Endometrium (tissue), 2 donors: Measurements from ENCODE around the gene LYPD6B.

Experiments used
- FAIRE-seq: peaks from 2 replicates; lab custom pipeline; 2012; peaks lifted over from hg19 to GRCh38; lab: Jason Lieb, UNC
- donor health status: control.
- donor health status: control.

Gene LYPD6B

DNA sequence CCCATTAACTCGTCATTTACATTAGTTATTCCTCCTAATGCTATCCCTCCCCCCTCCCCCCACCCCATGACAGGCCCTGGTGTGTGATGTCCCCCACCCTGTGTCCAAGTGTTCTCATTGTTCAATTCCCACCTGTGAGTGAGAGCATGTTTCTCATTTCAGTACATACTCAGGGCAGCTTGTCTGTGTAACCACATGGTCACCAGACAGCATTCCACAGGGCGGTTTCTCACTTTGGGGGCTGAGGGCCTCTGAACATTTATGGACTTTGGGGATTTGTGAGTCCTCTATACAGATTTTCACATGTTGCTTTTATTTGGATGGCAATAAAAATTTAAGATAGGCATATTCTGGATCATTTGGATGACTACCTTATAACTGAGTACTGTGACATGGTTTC lies 84.0 kb downstream of the LYPD6B start:
- FAIRE-seq, result no peak

DNA sequence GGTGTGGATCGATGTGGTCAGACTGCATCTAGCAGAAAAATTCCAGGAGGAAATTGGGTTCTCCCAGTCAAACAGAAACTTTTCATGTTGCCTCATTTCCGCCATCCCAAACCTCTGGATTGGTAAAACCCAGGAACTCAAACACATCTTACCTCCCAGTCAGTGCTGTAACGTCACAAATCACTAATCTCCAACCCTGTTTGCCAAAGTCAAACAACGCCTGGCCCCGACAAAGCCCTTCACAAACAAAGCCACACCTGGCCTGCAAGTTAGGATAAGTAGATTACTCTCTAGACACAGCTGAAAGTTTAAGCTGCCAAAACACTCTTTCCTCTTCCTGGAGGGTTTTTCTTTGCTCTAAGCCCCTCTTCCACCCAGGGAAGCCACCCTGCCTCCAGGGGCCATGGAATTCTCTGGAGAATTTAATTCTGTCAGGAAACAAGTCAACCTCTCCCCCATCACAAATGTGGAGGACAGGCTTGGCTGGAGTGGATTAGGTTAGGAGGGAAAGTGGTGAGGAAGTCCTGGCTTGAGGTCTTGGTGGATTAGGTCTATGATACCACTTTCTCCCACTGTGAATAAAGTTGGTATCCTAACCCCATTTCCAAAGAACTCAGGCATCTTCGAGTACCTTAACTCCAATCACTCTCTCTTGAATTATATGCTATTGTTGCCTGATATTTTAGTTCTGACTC lies 86.7 kb downstream of the LYPD6B start:
- no peak for FAIRE-seq

DNA sequence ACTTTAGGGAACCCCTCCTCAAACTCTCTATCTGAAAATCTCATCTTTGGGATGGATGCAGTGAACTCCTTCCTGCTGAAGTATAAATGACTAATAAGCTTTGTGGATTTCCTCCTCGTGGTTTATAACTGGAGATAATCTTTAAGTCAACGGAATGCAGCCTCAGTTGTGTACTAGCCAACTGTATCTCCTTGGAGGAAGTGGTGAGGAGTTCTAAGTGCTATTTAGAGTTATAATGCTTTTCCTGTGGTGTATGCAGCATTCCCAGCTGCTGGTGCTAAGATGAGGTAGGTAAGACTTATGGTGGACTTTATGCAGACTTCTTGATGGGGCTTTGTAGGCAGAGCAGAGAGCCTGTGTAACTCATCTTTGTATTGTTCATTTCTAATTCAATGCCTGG lies 90.9 kb downstream of the LYPD6B start:
- no peak for FAIRE-seq

DNA sequence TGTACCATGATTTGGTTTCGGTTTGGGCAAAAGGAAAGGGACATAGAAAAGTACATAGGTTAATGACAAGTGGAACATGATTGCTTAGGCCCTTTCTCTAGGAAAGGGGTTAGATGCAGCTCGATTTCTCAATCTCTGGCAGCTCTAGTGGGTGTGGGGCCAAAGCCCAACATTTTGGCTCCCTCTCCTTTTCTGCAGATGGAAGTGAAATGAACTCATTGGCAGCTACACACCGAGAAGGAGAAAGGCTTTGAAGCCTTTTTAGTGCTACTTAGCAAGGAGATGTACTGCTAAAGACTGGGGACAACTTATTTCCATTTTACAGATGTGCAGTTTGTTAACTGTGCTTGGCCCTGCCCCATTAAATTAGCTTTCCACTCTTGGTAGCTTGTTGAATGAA lies 93.8 kb downstream of the LYPD6B start:
- no peak for FAIRE-seq

DNA sequence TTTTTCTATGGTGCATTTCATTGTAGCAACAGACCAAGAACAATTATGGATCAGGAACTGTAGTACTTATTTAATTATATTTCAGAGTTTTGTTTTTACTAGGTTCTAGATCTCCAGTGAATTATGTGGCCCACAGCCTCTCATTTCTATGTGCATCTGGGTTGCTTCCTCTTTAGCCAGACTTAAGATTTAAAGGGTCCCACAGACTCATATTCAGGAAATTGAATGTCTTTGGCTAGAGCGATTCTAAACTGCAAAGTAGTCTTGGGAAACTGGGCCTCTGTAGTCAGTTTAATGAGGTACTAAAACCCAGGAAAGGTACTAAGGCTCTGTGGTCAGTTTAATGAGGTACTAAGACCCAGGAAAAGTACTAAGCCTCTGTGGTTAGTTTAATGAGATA lies 94.4 kb downstream of the LYPD6B start:
- no peak for FAIRE-seq

DNA sequence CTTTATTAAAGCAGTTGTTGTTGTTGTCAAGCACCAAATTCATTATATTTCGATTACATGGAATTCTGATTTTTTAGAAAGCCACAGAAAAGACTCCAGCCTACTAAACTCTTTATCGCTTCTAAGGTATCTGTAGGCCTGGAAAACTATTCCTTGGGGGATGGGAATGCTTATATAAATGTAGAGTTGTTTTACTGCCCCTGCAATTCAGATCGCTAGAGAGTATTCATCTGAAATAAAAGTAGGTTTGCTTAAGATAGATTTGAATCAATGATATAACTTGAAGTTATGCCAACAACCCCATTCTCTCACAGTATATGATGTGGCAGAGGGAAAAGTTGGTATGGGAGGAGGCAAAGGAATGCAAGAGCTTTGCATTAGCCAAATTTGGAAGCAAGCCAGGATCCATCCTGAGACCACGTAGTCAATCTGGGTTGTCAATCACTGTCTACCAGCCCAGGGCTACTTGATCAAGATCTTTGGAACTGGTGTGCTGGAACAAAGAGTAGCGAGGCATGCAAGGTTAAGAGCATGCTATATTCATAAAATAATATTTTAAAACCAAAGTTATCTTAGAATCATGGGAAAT lies 95.9 kb downstream of the LYPD6B start:
- FAIRE-seq, result no peak

DNA sequence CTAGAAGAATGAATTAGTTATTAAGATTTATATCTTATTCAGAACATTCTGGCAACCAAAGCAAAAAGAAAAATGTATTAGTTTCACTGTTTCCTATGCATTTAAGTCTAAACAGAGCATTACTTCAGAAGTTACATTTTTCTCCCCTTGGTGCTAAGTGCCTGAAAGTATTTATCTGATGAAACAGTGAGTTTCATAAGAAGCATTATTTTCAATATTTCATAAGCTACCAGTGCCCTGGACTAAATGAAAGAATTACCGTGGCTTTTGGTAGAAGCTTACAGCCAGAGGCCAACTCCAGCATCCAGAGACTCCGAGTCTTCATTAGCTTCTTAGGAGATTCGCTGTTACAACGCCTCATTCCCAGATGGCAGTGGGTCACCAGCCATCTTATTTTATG lies 97.6 kb downstream of the LYPD6B start:
- no peak for FAIRE-seq

DNA sequence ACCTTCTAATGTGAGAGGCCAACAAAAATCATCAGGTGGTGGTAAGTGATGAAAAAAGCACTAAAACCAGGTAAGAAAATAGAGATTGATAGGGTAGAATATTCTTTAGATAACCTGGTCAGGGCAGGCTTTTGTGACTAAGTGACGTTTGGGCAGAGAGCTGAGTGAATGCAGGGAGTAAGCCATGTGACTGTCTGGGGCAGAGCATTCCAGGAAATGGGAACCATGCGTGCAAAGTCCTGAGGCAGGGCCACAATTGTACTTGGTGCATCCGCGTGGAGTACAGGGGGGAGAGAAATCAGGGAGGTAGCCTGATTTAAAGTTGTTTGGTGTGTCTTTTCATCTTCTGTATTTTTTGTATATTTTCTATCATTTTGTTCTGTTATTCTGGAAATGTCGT lies 102.5 kb downstream of the LYPD6B start:
- FAIRE-seq, result no peak

DNA sequence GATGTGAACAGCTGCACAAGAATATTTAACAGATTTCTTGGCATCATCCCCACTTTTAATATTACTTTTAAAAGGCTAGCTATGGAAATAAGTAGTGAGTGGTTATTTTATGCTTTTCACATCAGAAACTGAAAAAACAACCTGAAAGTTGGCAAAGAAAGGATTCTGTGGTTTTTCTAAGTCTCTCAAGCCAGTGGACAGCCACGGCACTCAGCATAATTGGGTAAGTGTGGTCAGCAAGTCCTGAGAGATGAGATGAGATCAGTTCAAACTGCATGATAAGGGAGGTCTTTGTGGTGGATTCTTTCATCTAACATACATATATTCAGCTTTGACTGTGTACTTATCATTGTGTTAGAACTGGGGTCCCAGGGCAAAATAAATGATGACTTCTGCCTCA lies 105.2 kb downstream of the LYPD6B start:
- no peak for FAIRE-seq

DNA sequence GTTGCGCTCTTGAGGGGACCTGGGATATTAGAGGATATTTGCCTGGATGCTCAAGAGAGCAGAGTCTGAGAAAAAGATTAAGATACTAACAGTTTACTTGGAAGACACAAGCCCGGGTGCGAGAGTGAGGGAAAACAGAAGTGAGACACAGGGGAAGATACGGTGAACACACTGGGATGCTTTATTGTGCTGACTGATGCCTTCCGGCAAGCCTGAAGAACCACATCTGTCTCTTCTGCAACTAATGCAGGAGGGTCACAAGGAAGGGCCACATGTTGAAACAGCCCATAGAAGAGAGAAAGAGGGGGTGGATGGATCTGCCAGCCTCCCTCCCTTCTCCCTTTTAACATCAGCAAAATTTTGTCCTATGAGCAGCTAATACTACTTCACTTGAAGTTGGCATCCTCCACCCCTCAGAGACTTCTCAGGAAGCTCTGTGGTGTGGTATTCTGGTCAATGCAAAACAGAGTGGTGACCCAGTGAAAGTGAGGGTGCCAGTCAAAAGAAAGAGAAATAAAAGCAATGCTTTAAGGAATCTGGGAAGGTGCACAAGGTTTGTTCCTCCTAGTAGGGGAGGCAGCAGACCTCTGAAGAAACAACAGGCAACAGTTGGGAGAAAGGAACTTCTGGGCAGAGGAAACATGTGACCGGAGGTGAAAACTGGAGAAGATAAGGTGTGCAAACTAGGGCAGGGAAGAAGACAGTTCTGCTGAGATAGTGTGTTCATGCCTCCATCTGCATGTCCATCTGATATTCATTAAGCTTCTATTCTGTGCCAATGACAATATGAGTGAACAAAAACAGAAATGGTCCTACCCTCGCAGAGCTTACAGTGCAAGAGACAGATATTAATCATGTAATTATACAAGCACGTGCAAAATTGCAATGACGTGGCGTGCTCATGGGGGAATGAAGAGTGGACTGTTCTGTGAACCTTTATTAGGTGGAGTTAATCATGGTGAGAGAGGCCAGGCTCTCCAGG lies 107.1 kb downstream of the LYPD6B start:
- FAIRE-seq, result no peak

DNA sequence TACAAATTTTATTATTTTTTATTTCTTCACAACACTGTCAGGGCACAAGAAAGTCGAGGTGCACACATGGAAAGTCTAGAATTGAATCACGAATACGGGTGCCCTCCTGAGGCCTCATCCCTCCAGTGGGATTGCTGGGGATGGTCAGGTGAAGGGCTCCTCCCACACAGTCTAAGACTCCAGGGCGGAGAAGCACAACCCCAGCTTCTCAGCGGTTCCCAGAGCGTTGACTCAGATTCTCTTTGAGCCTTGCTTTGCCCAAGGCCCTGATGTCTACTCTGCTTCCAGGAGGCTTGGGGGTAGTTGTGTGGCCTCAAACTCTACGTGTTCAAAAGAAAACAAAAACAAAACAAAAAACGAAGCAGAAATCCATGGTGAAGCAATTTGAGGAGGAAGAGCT lies 108.4 kb downstream of the LYPD6B start:
- FAIRE-seq, result no peak

DNA sequence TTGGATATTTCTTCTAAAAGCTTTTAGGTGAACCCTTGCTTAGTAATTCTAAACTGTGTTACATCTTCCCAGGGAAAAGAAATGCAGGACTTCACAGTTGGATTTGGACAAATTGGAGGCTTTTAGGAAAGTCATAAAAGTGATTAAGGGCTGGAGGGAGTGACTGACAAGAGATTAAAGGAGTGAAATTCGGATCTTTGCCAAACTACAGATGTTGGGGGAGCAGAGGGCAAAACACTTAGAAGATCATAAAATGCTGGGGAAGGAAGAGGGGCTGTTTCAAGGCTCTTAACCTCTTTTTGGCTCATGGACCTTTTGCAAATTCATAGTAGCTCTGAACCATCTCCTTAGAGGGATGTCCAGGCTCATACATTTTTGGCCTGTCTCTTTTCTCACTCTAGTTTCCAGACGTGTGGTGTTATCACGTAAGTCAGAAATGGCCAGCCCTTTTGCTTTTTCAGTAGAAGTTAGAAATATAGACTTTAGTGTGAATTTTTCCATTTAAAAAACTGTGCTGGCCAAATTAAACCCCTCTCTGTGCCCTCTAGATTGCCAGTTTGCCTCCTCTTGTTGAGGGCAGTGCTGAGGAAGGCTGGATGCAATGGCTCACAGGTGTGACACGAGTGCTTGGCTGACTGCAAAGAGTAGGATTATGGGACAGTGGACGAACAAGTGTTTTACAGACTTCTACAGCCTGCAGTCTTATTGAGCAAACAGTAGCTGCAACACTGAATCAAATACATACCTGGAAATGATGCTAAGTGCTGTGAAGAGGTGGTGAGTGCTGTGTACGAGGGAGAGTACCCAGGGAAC lies 109.9 kb downstream of the LYPD6B start:
- FAIRE-seq, result no peak

DNA sequence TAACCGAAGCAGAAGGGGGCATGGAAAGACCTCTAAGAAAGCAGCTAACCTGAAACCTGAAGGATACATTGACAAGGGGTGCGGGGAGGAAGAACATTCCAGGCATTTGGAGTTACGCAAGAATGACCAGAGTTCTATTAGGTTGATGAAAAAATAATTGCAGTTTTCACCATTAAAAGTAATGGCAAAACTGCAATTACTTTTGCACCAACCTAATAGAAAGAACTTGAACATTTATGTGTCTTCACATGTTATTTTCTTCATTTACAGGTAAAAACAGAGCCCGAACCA lies 110.5 kb downstream of the LYPD6B start:
- FAIRE-seq, result no peak

DNA sequence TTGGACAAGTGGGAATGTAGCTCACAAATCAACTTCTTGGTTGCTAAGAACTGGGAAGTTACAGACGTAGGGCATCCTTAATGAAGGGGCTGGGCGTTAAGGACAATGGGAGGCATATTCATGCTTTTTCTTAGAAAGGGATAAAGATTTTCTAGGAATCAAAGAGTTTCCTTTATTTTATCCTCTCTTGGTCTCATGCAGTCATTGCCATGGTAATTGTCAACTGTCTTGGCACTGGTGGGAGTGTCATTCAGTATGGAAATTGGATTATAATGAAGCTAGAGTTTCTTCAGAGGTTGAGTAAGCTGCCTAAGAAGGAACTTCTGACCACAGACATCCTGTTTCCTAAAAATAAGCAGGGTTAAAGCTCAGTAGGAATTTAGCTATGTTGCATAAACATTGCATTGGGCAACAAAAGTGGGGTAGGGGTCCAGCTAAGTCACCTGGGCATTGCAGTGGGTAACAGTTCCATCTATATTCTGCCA lies 114.0 kb downstream of the LYPD6B start:
- FAIRE-seq, result no peak

DNA sequence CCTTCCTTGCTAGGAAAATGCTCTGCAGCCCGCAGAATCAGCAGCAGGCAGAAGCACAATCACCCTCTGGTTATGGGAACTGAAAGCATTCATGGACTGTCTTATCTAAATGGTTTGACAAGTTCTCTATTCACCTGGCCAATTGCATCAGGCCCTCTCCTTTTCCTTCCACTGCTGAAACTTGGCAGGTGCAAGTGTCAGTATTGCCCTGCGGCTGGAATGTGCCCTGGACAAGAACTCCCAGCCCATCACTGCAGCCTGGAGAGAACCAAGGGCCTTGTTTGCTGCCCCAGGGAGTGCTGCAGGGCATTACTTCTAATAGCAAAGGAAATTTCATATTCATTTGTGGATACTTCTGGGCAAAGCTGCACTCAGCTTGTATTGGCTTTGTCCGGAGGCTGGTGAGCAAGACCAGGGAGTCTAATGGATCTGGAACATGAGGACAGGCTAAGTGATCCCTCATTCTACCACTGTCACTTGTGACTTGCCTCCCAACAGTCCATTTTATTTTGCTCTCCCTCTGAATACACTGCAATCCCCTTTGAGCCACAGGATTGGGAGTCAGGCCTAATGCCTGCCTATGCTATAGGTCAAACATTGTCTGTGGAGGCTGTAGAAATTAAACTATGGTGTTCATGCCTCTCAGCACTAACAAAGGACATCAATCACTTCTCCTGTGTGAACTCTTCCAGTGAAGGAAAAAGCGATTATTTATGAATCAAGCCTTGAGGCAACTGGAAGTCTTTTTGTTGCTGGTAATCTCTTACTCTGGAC lies 116.9 kb downstream of the LYPD6B start:
- no peak for FAIRE-seq

DNA sequence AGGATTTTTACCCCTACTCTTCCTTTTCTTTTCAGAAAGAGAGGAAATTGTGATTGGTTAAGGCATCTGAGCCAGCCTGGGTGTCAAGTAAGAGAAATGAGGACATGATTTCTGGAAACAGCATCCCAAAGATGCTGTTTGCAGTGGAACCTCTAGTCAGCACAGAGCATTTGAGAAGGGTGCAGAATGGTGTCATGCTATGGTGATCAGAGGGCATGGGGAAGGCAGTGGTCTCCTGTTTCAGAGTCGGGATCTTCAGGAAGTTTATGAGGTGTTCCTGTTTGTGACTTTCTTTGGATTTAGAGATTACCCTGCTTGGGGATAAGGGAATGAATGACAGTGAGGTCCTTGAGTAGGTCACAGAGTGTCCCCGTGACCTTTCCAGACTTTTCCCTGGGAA lies 117.5 kb downstream of the LYPD6B start:
- FAIRE-seq, result no peak

DNA sequence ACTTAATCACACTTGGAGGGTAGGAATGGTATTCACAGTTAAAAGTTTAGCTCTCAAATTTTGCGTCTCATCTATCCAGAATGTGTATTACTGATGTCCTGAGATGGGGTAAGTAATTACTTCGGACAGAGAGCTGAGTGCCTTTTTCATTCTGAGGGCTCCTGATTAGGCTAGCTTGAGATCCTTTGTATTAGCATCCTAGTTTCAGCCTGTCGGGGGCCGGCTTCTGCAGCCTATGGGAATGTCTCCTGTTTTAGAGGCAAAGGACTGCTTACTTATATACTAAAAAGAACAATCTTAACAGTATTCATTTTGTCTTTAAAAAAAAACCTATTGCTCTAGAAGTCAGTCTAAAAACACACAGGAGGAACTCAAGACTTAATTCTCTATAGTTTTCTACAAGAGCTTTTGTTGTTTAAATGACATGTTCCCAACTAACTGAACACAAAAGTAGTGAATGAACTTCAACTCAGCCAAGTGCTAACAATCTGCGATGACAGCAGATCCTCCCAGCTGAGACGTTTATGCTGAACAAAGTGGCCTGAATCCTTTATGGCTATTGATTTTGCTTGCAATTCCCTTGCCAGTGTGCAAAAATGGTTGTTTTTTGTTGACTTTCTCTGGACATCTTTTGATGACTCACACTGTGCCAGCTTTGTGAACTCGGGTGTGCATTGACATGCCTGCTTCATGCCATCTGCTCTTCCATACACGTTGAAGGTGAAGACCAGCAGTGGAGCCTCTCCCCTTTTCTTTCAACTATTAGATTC lies 118.7 kb downstream of the LYPD6B start:
- no peak for FAIRE-seq

DNA sequence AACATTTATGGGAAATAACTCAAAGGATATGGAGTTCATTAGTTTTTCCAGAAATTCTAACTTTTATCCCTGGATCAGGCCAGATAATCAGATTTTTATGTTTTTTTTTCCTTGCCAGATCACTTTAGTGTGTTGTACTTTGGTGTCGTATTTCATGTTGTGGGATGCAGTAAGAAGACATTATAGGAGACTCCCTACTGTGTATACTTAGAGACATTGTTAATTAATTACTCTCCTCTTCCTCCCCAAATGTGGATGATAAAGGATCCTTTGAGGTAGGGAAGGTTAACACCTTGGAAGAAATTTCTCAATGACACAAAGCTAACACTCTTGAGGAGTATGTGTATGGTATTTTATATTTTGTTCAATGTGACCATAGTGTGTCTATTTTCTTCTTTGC lies 120.5 kb downstream of the LYPD6B start:
- FAIRE-seq, result no peak

DNA sequence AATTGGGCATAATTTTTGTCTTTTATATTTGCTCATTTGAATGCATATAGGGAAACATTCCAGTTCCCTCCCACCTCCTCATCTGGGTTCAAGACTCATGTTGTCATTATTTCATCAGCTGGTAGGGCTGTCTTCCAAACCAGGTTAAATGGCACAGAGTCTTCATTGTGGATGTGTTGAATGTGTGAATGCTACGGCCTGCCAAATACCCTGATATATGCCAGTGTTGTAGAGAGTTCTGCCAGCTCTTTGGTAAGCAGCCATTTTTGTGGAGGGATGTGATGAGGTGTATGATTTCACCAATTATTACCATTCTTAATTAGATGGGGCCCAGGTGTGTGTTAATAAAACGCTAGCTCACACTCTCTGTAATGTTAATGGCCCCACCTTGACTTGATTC lies 121.7 kb downstream of the LYPD6B start:
- no peak for FAIRE-seq

DNA sequence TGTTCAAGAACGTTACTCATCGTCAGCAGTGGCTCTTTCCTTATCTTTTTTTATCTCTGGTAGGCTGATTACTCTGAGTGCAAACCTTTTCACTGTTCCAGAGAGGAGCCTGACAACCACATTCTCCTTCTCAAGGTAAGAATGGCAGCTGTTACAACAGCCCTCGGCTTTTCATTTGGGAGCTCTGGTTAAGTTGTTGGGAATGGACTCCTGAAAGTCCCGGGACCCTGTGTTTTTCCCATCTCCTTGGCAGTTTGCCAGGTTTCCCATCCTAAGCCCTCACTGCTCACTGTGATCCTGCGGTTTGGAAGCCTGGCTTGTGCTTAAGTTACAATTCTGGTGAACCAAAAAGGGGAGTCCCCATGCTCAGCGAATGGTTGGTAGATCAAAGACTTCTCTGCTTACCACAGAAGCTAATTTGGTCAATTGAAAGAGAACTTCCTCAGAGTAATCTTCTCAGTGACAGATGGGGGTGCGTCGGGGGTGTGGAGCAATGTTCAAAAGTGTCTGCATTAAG lies 122.3 kb downstream of the LYPD6B start:
- FAIRE-seq, result no peak
